RPMI8226 (cell line): ENCODE data around the gene DGKE.

Experiments used
- DNase-seq: peaks from one replicate; pipeline ENCODE4 v3.0.0-alpha.2; 2015

Gene DGKE

DNA sequence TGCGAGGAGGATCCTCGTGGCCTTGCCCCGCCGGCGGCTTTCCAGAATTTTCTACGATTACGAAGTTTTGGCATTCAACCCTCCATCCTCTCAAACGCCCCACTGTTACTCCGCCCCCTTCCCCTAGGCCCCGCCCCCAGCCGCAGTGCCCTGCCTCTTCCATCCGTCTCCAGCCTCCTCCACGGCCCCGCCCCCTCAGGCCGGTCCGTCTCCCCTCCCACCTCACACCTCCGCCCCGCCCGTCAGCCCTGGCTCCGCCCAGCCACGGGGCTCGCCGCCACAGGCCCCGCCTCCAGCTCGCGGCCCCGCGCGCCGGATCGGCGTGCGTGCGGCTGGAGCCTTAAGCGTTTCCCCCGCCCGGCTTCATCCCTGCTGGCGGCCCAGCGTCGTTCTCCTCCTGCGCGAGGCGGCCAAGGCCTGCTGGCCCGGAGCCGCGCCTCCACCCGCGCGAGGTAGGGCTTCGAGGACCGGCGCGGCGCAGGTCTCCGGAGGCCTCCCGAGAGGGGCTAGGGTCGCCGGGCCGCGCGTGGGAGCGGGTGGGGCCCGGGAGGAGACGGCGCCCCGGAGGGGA, at the start of gene DGKE, which contains the start of gene C17orf67:
TSS of gene DGKE (plus strand) at position 343 of the 571 bp plus-strand sequence. CDS start 645 bp downstream, outside the sequence.
TSS of gene C17orf67 (minus strand) at position 112 of the 571 bp plus-strand sequence. CDS start 18,110 bp downstream, outside the sequence.
- DNase-seq: peak; percentile 98

DNA sequence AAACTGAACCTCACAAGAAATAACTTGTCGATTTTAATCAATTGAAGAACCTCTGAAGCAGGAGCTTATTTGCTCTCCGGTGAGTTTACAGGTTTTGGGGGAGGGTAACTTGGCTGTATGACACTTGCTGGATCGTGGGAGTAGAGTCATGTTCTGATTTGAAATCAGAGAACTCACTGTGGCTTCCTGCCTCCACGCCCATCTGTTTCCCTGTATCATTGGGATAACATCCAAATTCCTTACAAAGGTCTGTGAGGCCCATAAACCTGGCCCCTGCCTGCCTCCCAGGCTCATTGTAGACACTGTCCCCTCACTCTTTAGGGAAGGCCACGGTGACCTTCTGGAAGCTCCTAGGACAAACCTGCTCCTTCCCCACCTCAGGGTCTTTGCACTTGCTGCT, 48.5 kb upstream of the DGKE start:
- no peak for DNase-seq

DNA sequence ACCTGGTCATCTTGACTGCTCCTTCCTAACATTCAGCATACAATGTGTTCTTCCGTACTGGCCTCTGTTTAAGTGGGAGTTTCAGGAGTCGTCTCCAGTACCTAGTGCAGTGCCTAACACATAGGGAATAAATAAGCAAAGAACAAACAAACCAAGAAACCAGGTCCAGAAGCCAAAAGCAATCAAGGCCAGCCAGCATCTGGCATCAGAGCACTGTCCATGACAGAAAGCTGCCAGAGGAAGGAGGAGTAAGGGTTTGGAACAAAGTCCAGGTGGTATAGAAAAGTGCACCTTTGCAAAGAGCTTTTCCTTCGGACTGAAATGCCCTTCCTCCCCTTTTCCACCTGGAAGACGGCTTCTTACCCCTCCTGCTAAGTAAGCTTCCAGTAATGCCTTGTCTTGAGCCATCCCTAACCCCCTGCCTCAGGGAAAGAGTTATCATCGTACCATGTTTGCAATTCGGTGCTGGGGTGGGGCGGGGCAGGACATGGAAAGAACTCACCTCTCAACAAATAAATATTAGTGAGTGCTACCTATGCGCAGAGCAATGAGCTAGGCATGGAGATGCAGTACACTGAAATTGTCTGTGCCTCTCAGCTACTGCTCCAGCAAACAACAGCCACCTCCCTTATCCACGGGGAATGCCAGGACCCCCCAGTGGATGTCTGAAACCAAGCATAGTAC, 47.8 kb upstream of the DGKE start:
- no peak for DNase-seq

DNA sequence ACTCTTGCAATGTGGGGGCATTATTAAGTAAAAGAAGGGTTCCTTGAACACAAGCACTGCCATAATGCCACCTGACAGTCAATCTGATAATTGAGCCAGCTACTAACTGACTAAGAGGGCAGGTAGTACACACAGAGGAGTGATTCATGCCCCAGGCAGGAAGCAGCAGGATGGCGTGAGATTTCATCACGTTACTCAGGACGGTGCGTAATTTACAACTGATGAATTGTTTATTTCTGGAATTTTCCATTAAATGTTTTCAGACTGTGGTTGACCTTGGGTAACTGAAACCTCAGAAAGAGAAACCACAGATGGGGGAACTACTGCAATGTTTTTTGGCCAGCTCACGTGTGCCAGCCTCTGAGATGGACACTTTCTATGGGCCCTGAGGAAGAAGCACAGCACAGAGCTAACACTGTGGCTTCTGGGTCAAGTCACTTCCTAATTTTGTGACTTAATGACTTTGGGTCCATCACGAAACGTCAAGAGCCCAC, 46.9 kb upstream of the DGKE start:
- DNase-seq: peak; percentile 79

DNA sequence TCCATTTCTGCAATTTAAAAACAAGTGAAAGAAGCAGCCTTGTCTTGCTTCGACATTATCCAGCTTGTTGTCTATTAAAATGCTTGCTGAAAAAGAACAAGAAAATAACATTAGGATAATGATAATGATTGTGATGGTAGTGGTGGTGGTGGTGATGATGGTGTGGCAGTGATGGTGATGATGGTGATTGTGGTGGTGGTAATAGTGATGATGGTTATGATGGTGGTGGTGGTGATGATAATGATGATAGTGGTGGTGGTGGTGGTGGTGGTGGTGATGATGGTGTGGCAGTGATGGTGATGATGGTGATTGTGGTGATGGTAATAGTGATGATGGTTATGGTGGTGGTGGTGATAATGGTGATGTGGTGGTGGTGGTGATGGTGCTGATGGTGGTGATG, 41.7 kb upstream of the DGKE start:
- DNase-seq: no peak

DNA sequence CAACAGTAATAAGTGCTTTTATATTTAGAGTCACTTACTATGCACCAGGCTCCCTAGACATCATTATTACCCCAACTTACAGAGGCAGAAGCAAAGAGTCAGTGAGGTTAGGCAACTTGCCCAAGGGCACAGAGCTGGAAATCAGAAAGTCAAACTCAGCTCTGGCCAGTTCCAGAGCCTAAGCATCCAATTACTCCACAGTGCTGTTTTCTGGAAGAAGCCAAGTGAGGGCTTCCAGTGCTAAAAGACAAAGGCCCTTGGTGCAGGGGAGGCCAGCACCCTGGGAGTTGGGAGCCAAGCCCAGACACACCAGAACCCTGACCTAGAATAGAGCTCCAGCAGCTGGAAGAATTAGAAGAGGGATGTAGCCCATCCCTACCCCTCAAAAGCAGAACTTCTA, 40.4 kb upstream of the DGKE start:
- DNase-seq: no peak

DNA sequence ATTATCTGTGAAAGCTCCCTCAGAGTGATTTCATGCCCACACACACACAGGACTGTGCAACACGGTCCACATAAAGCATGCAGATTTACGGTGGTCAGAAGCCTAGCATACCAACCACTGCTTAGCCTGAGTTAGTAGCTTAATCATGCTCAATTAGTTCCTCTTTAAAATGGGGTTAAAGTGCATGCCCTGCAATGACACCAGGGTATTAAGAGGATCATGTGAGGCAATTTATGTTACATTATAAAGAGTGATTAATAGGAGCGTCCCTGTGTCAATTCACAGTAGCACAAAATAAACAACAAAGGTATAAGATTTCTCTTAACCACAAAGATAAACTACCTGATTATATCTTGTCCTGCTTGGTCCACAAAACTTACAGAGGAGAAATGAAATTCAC, 40.0 kb upstream of the DGKE start:
- DNase-seq: no peak

DNA sequence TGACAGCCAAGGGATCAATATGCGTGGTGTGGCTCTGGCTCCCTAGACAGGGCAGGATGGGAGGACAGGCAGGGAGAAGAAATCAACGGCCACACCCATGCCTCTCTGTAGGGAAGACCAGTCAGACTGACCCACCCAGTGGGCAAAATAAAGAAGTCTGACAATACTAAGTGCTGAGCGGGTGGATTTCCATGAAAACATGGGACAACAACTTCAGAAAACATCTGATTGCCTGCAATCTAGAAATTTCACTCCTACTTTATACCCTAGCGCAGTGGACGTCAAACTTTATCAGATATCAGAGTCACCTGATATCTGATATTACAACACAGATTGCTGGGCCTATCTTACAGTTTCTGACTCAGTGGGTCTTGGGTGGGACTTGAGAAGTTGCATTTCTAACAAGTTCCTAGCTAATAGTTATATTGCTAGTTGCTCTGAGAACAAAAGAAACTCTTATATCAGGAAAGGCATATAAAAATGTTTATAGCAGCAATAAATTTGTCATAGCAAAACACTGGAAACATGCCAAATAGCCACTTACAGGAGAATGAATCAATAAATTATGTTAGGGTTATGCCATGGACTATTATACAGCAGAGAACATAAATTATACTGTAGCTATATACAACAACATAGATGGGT, 38.6 kb upstream of the DGKE start:
- DNase-seq: no peak

DNA sequence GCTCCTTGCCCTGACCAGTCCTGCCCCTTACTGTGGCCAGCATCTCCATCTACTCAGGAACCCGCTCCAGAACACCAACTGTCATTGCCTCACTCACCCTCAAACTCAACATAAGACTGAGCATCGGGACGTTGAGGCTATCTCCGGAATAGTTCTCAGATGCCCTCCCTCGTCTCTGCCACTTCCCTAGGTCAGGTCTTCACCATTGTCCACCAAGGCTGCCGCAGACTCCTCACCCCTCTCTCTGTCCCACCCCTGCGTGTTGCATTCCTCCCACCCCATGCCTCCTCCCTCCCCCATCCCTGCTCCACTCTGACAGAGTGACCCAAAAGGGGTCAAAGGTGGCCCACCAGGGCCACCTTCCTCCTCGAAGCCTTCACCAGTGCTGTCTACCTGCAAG, 37.4 kb upstream of the DGKE start:
- no peak for DNase-seq

DNA sequence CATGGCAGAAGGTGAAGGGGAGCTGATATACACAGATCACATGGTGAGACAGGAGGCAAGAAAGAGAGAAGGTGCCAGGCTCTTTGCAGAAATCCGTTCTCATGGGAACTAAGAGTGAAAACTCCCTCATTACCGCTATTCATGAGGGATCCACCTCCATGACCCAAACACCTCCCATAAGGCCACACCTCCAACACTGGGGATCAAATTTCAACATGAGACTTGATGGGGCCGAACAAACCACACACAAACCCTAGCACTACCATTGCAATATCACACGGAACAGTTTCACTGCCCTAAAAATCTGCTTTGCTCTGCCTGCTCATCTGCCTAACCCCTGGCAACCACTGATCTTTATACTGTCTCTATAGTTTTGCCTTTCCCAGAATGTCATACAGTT, 35.0 kb upstream of the DGKE start:
- peak; percentile 17 for DNase-seq

DNA sequence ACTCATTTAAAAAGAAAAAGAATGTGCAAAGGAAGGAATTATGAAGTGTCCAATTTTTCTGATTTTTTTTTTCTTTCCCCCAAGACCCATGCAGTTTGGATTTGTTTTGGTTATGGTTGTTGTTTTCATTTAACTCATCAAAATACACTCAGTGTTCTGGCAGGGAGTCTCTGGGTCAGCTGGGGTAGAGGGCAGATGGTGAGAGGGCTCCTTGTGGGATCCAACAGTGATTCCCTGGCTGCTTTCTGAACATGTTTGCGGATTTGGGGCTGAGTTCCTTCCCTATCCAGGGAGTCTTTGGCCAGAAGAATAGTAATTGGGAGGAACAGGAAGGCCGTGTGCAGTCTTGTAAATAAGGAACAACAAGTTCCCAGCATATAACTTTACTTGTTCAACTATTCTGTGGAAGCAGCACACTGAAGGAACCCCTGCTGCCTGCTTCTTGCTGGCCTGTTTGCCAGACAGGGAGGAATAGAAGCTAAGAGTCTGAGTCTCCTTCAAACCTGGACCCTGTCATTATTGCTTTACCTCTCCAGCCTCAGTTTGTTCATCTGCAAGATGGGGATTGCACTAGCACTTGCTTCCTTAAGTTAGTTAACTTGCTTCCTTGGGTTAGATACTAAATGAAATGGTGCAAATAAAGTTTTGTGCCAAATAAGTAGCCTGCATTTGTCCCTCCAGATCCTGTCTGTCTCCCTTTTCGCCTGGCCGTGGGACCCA, 32.3 kb upstream of the DGKE start:
- no peak for DNase-seq

DNA sequence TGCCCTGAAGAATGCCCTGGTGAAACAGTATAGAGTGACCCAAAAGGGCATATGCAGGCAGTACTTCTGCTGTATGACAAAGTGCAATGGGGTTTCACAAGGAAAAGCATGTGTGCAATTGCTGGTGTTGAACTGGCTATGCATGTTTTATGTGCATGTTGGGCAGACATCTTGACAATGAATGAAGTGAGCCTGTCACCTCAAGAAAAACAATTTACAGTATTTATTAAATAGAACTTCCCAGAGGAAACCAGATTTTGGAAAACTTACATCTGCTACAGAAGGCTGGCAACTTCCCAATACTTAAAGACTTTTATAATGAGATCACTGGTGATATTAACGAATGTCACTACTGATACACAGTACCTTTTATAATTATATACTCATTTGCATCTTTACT, 30.9 kb upstream of the DGKE start:
- no peak for DNase-seq

DNA sequence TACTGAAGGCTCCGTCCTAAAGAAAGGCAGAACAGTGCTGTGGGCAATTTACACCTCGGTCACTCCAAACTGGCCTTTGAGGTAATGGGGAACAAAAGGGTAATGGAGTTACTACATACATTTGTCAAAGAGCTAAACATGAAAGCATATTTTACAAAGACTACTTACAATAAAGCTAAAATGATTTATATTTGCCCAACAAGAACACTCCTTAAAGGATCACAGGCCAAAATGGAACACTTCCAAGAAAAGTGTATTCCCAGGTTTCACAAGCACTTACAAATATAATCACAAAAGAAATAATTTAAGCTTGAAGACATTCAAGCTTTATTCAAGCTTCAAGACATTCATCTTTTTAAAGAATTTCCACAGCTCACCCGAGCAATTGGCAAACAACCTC, 29.5 kb upstream of the DGKE start:
- no peak for DNase-seq

DNA sequence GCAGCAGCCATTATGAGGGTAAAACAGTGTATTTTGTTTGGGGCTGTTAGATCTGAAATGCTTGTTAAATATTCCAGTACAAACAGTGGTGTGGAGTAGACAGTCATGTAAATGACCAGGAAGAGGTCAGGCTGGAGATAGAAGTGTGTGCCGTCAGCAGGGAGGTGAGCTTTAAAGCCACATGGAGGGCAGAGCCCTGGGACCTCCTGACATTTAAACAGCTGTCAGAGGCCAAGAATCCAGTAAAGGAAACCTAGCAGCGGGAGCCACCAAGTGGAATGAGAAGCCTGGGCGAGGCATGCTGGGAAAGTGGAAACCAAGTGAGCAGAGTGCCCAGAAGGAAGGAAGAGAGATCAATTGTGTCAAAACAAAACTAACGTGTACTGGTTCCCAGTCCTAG, 27.0 kb upstream of the DGKE start:
- DNase-seq: no peak

DNA sequence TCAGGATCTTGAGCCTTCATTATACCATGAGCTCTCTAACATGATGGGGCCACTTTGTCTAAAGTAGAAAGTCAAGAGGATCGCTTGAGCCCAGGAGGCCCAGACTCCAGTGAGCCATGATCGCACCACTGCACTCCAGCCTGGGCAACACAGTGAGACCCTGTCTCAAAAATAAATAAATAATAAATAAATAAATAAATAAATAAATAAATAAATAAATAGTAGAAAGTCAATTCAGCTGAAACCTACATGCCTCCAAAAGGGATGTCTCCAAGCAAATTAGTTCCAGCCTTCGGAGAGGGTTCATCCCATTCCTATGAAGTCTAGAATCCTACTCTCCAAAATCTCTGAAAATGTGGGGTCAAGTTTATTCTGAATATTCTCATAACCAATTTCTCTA, 26.2 kb upstream of the DGKE start:
- no peak for DNase-seq

DNA sequence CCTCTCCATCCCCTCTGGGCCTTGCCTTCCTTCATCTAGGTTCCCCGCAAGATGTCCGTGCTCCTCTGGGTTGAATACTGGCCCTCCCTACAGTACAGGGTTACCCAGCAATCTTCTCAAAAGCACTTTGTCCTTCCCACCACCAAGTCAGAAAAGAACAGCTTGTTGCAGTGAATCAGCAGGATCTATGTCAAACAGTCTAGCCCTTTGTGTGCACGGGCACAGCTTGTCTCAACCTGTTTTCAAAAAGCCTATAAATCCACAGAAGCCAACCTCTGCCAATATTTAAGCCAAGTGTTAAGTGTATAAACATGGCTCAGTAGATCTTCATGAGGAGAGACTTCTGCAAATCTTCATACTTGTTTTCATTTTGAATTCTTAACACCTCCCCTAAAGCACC, 25.4 kb upstream of the DGKE start:
- no peak for DNase-seq

DNA sequence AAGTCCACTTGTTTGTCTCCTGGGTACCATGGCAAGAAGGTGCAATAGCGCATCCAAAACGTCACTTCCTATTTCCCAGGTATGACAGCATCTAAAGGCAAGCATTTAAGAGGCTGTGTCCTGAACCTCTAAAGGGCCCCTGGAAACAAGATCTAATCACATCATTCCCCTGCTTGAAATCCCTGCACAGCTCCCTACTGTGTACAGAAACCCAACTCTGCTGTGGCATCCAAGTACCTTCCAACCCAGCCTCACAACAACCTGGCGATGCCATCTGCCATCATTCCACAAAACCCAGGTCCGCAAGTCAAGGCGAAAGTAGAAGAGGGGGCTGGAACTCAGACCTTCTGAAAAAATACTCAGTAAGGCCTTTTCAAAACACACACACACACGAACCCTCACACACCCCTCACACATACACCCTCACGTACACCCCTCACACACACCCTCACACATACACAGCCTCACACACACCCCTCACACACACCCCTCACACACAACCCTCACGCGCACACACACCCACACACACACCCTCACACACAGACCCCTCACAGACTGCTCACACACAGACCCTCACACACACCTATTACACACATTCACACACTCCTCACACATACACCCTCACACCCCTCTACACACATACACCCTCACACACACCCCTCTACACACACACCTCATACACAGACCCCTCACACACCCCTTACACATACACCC, 24.7 kb upstream of the DGKE start:
- DNase-seq: no peak

DNA sequence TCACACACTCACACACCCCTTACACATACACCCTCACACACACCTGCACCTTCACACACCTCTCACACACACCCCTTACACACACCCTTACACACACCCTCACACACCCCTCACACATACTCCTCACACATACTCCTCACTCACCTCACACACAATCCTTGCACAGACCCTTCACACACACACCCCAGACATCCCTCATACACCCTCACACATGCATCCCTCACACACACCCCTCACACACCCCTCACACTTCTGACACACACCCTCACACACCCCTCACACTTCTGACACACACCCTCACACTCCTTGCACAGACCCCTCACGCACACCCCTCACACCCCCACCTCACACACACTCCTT, 24.2 kb upstream of the DGKE start:
- DNase-seq: no peak

DNA sequence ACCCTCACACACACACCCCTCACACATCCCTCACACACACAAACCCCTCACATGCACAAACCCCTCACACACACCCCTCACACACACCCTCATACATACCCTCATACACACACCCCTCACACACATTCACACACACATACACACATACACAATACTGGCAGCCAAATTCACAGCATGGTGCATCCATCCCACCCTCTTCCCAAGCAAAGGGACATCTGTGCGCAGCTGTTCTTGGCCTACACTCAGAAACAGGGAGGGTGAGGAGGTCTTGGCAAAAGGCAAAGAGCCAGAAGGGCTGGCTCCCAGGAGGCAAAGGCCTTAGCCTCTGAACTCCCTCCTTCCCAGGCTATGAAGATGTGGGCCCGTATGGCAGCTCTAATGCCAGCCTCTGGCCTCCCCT, 23.6 kb upstream of the DGKE start:
- DNase-seq: no peak

DNA sequence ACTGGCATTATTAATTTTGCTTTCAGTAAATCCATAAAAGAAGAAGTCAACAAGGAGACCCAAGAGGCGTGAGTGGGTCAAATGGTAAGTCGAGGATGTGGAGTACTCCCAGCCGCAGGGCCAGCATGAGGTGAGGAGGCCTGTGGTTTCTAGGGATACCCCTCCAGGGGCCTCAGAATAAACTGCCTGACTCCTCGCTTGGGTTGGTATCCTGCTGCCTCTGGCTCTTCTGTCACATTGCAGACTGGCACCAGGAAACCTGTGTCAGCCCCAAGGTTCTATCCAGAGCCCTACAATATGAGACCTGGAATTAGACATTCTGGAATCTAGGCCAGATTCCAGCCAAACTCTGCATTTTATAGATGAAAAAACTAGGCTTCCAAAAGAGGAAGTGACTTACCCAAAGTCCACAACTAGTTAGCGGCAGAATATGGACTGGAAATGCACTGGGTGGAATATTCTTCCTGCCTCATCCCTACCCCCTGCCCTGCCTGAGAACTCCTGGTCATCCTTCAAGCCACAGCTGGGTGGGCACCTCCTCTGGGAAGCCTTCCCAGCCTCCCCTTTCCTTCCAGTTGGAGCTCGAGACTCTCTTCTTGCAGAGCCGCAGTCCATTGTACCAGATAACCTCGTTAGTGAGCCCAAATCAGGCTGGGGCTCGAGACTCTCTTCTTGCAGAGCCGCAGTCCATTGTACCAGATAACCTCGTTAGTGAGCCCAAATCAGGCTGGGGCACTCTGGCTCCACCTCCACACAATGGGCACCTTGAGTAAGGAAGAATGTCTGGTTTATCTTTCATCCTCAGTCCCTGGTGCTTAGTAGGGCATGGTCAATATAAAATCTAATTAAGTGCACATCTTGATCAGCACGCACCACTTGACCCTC, 22.8 kb upstream of the DGKE start:
- DNase-seq: no peak

DNA sequence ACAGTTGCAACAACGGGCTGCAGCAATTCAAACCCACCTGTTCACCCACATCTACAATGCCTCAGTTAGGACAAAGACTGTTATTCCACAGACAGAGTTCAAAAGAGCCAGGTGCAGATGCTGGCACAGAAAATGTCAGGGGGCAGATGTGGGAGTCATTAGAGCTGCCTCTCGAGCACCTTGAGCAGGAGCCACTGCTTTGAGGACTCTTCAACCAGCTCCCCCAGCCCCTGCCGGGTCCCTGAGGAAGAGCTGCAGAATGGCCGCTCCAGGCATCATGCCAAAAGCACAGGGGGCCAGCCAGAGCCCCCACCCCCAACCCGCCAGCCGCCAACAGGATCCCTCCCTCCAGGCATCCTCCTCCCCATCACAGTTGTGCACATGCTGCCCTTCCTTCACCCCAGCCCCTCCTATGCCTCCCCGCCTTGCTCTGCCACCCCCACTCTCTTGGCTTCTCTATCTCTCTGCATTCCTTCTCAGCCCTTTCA, 21.0 kb upstream of the DGKE start:
- DNase-seq: no peak

DNA sequence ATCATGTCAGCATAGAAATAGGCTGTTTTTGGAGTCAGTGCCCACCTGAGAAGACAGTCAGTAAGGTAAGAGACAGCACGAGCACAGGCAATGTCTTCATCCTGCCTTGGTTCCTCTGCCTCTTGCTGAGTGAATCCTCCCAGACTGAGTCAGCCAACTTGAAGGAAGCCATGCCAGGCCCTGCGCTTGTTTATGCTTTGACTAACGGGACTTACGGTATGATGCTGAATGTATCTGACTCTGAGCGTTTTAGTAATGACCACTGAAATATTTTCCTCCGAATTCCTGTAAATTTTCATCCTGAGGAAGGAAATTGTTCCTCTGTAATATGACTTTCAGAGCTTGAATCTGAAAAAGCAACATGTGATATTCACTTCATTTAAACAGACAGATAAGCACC, 18.2 kb upstream of the DGKE start:
- DNase-seq: no peak
